HepG2 (cell line): Measurements from ENCODE around the gene GLCE. TPM values are rescaled to one million over a fixed set of nuclear protein-coding genes. Genes with fewer than 3 reads are reported as not detected.

Experiments used
- CBX1 ChIP-seq: IDR thresholded peaks from one replicate; pipeline ENCODE4 v1.6.1; 2016; ENCODE audit warnings: antibody characterized with exemption, low read depth
- HNF4G ChIP-seq, 2 experiments: sonication (generic) in 1 of 2; formaldehyde crosslinking in 1 of 2; IDR thresholded peaks; 2 replicates each; pipeline versions ENCODE4 v1.4.0 to v1.6.1; 2011 to 2020; ENCODE audit warnings: borderline replicate concordance in 2 of 2, low read depth in 2 of 2, mild to moderate bottlenecking in 2 of 2, low read length in 1 of 2, missing genetic modification reagents in 1 of 2, moderate library complexity in 1 of 2
- SAP130 ChIP-seq: IDR thresholded peaks from 2 replicates; pipeline ENCODE4 v1.6.1; 2016; ENCODE audit warnings: low read depth
- SP140L ChIP-seq: sonication (generic); formaldehyde crosslinking; IDR thresholded peaks from 2 replicates; pipeline ENCODE4 v1.4.0; 2020; ENCODE audit warnings: missing genetic modification reagents, borderline replicate concordance
- ZBTB26 ChIP-seq: IDR thresholded peaks from 2 replicates; pipeline ENCODE4 v1.6.1; 2016; ENCODE audit warnings: missing compliant biosample characterization, missing genetic modification reagents, borderline replicate concordance
- ZFP62 ChIP-seq: sonication (generic); formaldehyde crosslinking; IDR thresholded peaks from 2 replicates; pipeline ENCODE4 v1.4.0; 2020; ENCODE audit warnings: missing genetic modification reagents
- ZNF512 ChIP-seq: sonication (generic); formaldehyde crosslinking; IDR thresholded peaks from 2 replicates; pipeline ENCODE4 v1.4.0; 2020; ENCODE audit warnings: mild to moderate bottlenecking, missing genetic modification reagents
- ZNF572 ChIP-seq: sonication (generic); formaldehyde crosslinking; IDR thresholded peaks from 2 replicates; pipeline ENCODE4 v1.5.1; 2020; ENCODE audit warnings: mild to moderate bottlenecking, missing genetic modification reagents
- ZNF644 ChIP-seq: IDR thresholded peaks from 2 replicates; pipeline ENCODE4 v1.6.1; 2016; ENCODE audit warnings: low read depth
- ZNF792 ChIP-seq: IDR thresholded peaks from 2 replicates; pipeline ENCODE4 v1.6.1; 2016
- polyA plus RNA-seq, 8 experiments: library from polyadenylated mRNA; depleted of rRNA in 3 of 8; stranded (reverse) in 7 of 8; unstranded in 1 of 8; fragments of >200 nt; fragmentation: Illumina TruSeq in 4 of 8; extraction: Trizol in 4 of 8; gene quantifications; 2 replicates each; pipeline versions ENCODE4 v1.2.1 to v1.2.3, GENCODE V29; 2011 to 2016; ENCODE audit warnings: low read depth in 4 of 8, missing spikeins in 1 of 8, mixed read lengths in 1 of 8; ENCODE audit not compliant: insufficient read depth in 1 of 8
- total RNA-seq, 5 experiments: library from RNA; depleted of rRNA; stranded (reverse); fragments of >200 nt; fragmentation: Illumina TruSeq; extraction: Trizol; gene quantifications; 2 replicates each; pipeline ENCODE4 v1.2.3, GENCODE V29; 2016; ENCODE audit warnings: low read depth in 1 of 5

Gene GLCE
- total and polyA plus RNA-seq, 2 of the 13 experiments (the other 11 are each of a cell fraction or from before 2014, with no cell fraction given), result 12.9 to 23.4 TPM

- TF ChIP-seq ZBTB26 (CRISPR knock-in tag) (no peak; the same call in 1 of the 2 replicates), ZNF512 (CRISPR knock-in tag) (no peak), SAP130 (CRISPR knock-in tag) (peak; percentile 61), ZNF572 (CRISPR knock-in tag) (no peak), ZFP62 (no peak), ZNF644 (peak; percentile 43), ZNF792 (CRISPR knock-in tag) (no peak), SP140L (CRISPR knock-in tag) (no peak), CBX1 (no peak), HNF4G (IDR thresholded peaks at IDR 0.05; ENCODE audit: borderline replicate concordance, low read depth, low read length) (no peak), HNF4G (CRISPR knock-in tag; IDR thresholded peaks at IDR 0.05; ENCODE audit: borderline replicate concordance, low read depth) (peak; percentile 65; the same call in 1 of the 2 replicates)
Measured at GRCh38 chr15:69222002-69222474, 61.6 kb downstream of the GLCE start (continued).
